Measurements from ENCODE around the gene LSM8.

DNA sequence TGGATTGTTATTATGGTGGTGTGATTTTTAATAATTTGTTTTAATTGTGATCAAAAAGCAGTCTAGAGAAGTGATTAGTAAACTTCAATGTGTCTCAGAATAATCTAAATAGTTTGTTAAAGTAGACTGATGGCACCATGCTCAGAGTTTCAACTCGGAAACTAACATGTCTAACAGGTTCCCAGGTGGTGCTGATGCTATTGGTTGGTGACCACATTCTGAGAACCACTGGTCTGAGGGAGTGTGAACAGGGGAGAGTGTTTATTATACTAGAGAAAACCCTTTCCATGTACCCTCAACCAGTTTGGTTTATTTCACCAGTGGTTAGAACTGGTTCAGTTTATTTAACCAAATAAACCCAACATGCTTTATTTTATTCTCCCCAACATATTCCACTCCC is 42.0 kb upstream of the LSM8 start:
- TF ChIP-seq, protein P1, sequence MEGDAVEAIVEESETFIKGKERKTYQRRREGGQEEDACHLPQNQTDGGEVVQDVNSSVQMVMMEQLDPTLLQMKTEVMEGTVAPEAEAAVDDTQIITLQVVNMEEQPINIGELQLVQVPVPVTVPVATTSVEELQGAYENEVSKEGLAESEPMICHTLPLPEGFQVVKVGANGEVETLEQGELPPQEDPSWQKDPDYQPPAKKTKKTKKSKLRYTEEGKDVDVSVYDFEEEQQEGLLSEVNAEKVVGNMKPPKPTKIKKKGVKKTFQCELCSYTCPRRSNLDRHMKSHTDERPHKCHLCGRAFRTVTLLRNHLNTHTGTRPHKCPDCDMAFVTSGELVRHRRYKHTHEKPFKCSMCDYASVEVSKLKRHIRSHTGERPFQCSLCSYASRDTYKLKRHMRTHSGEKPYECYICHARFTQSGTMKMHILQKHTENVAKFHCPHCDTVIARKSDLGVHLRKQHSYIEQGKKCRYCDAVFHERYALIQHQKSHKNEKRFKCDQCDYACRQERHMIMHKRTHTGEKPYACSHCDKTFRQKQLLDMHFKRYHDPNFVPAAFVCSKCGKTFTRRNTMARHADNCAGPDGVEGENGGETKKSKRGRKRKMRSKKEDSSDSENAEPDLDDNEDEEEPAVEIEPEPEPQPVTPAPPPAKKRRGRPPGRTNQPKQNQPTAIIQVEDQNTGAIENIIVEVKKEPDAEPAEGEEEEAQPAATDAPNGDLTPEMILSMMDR (IDR thresholded peaks at IDR 0.05): no peak
- TF ChIP-seq POLR2A (IDR thresholded peaks at IDR 0.05) (no peak), POLR2AphosphoS5 (IDR thresholded peaks at IDR 0.05) (no peak), EP300 (IDR thresholded peaks at IDR 0.05) (no peak)
